ENCODE measurements around the gene DENND1C. TPM values are rescaled to one million over a fixed set of nuclear protein-coding genes. Genes with fewer than 3 reads are reported as not detected.

Gene DENND1C
- total RNA-seq, 1 experiment from 2014 or later = not detected

DNA sequence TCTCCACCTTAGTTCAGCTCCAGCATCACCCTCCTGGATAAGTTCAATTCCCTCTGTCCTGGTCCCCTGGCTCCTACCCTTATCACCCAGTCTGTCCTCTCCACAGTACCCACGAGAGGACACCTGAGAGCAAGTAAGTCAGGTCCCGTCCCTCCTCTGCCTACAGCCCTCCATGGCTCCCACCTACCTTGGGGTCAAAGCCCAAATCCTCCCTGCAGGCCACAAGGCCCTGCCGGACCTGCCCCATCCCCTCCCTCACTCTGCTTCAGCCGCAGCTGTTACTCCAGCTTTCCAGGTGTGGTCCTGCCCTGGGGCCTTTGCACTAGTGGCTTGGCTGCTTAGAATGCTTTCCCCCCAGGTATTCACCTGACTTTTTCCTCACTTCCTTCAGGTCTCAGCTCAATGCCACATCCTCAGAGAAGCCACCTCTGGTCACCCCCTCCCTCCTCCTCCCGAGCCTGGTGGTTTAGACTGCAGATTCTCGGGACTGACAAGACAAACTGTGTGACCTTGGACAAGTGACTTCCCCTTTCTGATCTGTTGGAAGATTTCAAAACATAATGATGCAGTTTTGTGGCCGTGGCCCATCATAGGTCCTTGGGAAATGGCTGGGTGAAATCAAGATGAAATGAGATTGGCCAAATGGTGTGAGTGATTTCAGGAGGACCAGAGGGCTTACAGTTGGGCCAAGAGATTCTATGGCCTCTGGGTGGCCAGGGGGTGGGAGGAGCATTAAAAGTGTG is 16.9 kb upstream of the DENND1C start:
- Mint-ChIP-seq H3K4me3 (ENCODE audit: low read depth, unreplicated experiment) (no peak overlapping the region), H3K27ac (ENCODE audit: unreplicated experiment) (no peak overlapping the region), H3K4me1 (ENCODE audit: low read depth, unreplicated experiment) (no peaks in the 10 kb centered on the region), H3K9me3 (ENCODE audit: low read depth, unreplicated experiment) (no peaks in the 10 kb centered on the region), H3K36me3 (ENCODE audit: insufficient read depth, unreplicated experiment) (peaks cover 4% of the 10 kb centered on the region), H3K27me3 (ENCODE audit: unreplicated experiment) (peaks cover 33% of the 10 kb centered on the region)
- intact Hi-C loops (cut with micrococcal nuclease; ENCODE audit: unreplicated experiment) = no loop called here
- CTCF ChIA-PET = no interaction called here
- no peak for DNase-seq
- TF ChIP-seq, protein P1, sequence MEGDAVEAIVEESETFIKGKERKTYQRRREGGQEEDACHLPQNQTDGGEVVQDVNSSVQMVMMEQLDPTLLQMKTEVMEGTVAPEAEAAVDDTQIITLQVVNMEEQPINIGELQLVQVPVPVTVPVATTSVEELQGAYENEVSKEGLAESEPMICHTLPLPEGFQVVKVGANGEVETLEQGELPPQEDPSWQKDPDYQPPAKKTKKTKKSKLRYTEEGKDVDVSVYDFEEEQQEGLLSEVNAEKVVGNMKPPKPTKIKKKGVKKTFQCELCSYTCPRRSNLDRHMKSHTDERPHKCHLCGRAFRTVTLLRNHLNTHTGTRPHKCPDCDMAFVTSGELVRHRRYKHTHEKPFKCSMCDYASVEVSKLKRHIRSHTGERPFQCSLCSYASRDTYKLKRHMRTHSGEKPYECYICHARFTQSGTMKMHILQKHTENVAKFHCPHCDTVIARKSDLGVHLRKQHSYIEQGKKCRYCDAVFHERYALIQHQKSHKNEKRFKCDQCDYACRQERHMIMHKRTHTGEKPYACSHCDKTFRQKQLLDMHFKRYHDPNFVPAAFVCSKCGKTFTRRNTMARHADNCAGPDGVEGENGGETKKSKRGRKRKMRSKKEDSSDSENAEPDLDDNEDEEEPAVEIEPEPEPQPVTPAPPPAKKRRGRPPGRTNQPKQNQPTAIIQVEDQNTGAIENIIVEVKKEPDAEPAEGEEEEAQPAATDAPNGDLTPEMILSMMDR (IDR thresholded peaks at IDR 0.05; ENCODE audit: unreplicated experiment) = no peak
- no TSS peak for BruUV-seq (replicated peaks)

DNA sequence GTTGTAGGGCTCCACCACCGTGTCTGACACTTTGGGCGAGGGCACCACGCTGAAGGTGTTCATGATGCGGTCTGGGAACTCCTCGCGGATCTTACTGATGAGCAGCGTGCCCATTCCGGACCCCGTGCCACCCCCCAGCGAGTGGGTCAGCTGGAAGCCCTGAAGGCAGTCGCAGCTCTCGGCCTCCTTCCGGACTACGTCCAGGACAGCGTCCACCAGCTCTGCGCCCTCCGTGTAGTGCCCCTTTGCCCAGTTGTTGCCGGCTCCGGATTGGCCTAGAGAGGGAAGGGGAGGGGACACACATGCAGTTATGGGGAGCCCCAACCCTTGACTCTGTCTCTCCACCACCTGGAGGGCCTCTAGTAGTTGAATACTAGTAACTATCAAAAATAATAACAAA is 14.4 kb upstream of the DENND1C start:
- TF ChIP-seq, protein P1 (IDR thresholded peaks at IDR 0.05; ENCODE audit: unreplicated experiment) = no peak
- Mint-ChIP-seq H3K4me3 (ENCODE audit: low read depth, unreplicated experiment) (no peak overlapping the region), H3K4me1 (ENCODE audit: low read depth, unreplicated experiment) (no peaks in the 10 kb centered on the region), H3K27me3 (ENCODE audit: unreplicated experiment) (peaks cover 21% of the 10 kb centered on the region), H3K36me3 (ENCODE audit: insufficient read depth, unreplicated experiment) (no peaks in the 10 kb centered on the region), H3K27ac (ENCODE audit: unreplicated experiment) (no peak overlapping the region), H3K9me3 (ENCODE audit: low read depth, unreplicated experiment) (peaks cover 3% of the 10 kb centered on the region)
- intact Hi-C loops (cut with micrococcal nuclease; ENCODE audit: unreplicated experiment) = no loop called here
- no TSS peak for BruUV-seq (replicated peaks)
- CTCF ChIA-PET = no interaction called here
- DNase-seq = no peak

DNA sequence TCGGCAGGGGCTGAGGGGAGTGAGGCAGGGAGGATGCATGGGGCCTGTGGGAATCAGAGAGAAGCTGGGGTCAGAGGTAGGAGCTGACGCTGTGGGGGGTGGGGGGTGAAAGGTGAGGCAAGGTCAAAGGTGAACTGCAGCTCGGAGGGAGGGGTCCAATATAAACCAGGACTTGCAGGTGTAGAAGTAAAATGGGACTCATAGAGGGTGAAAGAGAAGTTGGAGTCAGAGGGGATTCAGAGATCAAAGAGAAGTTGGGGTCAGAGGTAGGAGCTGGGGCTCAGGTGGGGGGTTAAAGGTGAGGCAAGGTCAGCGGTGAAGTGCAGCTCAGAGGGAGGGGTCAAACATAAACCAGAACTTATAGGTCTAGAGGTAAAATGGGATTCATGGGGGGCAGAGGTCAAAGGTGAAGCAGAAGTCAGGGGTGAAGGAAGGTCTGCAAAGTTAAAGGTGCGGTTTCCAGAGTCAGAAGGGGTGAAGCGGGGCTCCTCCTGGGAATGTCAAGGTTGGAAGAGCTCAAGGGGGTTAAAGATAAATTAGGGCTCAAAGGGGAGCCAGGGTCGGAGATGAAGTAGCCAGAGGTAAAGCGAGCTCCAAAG is 12.9 kb upstream of the DENND1C start:
- no peak for DNase-seq
- Mint-ChIP-seq H3K36me3 (ENCODE audit: insufficient read depth, unreplicated experiment) (no peaks in the 10 kb centered on the region), H3K4me1 (ENCODE audit: low read depth, unreplicated experiment) (no peaks in the 10 kb centered on the region), H3K9me3 (ENCODE audit: low read depth, unreplicated experiment) (peaks cover 3% of the 10 kb centered on the region), H3K4me3 (ENCODE audit: low read depth, unreplicated experiment) (no peak overlapping the region), H3K27me3 (ENCODE audit: unreplicated experiment) (peaks cover 26% of the 10 kb centered on the region), H3K27ac (ENCODE audit: unreplicated experiment) (no peak overlapping the region)
- TF ChIP-seq, protein P1 (IDR thresholded peaks at IDR 0.05; ENCODE audit: unreplicated experiment) = no peak
- BruUV-seq (replicated peaks) = no TSS peak
- intact Hi-C loops (cut with micrococcal nuclease; ENCODE audit: unreplicated experiment) = no loop called here
- CTCF ChIA-PET = no interaction called here

DNA sequence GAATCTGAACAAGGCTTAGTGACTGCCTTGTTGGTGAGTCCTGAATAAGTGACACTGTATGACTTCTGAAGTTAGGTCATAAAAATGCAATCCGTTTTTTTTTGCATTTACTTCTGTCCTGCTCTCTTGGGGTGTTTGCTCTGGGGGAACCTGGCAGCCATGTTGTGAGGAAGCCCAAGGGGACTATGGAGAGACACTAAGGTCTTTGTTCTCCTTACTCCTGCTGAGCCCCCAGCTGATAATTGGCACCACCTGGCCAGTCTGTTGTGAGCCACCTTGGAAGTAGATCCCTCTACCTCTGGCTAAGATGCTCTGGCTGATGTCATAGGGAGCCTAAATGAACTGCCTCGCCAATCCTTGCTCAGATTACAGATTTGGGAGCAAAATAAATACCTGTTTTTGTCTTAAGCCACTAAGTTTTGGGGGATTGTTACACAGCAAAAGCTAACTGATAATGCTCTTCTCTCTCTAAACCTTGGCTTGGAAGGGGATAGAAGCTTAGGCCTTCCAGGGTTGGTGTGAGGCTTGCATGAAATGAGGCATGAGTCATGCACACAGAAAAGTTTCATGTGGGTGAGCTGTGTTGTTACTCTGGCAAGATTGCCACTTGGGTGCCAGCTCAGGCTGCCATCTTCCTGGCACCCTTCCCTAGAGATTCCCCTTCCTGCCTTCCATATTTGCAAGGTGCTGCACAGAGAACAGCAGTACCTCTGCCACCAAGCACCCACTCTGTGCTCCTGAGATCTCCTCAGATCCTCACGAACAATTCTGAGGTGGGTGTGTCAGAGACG is 10.4 kb upstream of the DENND1C start:
- Mint-ChIP-seq H3K27ac (ENCODE audit: unreplicated experiment) (no peak overlapping the region), H3K36me3 (ENCODE audit: insufficient read depth, unreplicated experiment) (no peaks in the 10 kb centered on the region), H3K4me1 (ENCODE audit: low read depth, unreplicated experiment) (no peaks in the 10 kb centered on the region), H3K27me3 (ENCODE audit: unreplicated experiment) (peaks cover 16% of the 10 kb centered on the region), H3K4me3 (ENCODE audit: low read depth, unreplicated experiment) (no peak overlapping the region), H3K9me3 (ENCODE audit: low read depth, unreplicated experiment) (peaks cover 3% of the 10 kb centered on the region)
- no peak for DNase-seq
- intact Hi-C loops (cut with micrococcal nuclease; ENCODE audit: unreplicated experiment) = no loop called here
- no TSS peak for BruUV-seq (replicated peaks)
- CTCF ChIA-PET = interaction anchor here (0.5 to 0.6 kb wide), 3 partner anchors 88 to 643 kb away, joined by 3 to 5 read pairs (median 4); no protein-coding TSS in a partner anchor
- TF ChIP-seq, protein P1 (IDR thresholded peaks at IDR 0.05; ENCODE audit: unreplicated experiment) = no peak
